Measurements from ENCODE around the gene DOC2A.
A peak's percentile ranks its signal among the peaks of the same experiment; 100 is the strongest.

DOC2A gene

GRCh38 chr16:29988346-29989075 lies 22.3 kb downstream of the DOC2A start:
- DNase-seq = no peak

GRCh38 chr16:29987371-29988085 lies 23.3 kb downstream of the DOC2A start:
- no peak for DNase-seq

GRCh38 chr16:29986931-29987330 lies 23.9 kb downstream of the DOC2A start:
- no peak for DNase-seq

- DNase-seq = no peak
These were observed 24.6 kb downstream of the DOC2A start for GRCh38 chr16:29986231-29986630.

- no peak for DNase-seq
These were observed 25.5 kb downstream of the DOC2A start for GRCh38 chr16:29985271-29985811.

GRCh38 chr16:29984764-29985147 lies 26.1 kb downstream of the DOC2A start:
- DNase-seq = no peak

- DNase-seq = no peak
These were observed 26.6 kb downstream of the DOC2A start for GRCh38 chr16:29984137-29984763.

GRCh38 chr16:29983420-29984136 lies 27.2 kb downstream of the DOC2A start:
- DNase-seq = no peak

GRCh38 chr16:29982560-29983419 lies 28.0 kb downstream of the DOC2A start:
- DNase-seq = no peak

- no peak for DNase-seq
These were observed 32.1 kb downstream of the DOC2A start for GRCh38 chr16:29978564-29979270.

GRCh38 chr16:29978081-29978480 lies 32.7 kb downstream of the DOC2A start:
- DNase-seq = no peak

- DNase-seq = no peak
These were observed 33.6 kb downstream of the DOC2A start for GRCh38 chr16:29977063-29977825.

GRCh38 chr16:29975811-29976511 lies 34.9 kb downstream of the DOC2A start:
- DNase-seq = no peak

GRCh38 chr16:29975134-29975538 lies 35.7 kb downstream of the DOC2A start:
- DNase-seq = no peak

GRCh38 chr16:29974291-29975133 lies 36.3 kb downstream of the DOC2A start:
- DNase-seq = no peak

GRCh38 chr16:29973384-29974246 lies 37.2 kb downstream of the DOC2A start, which contains the start of gene TAOK2:
TSS of gene TAOK2 (plus strand) at chr16:29973868. CDS start at chr16:29977773, 3,905 bp downstream.
- DNase-seq = peak; percentile 100

- no peak for DNase-seq
These were observed 37.8 kb downstream of the DOC2A start for GRCh38 chr16:29972992-29973383.

GRCh38 chr16:29972500-29972899 lies 38.3 kb downstream of the DOC2A start:
- DNase-seq = no peak
